ENCODE measurements around the gene MLH1. TPM values are rescaled to one million over a fixed set of nuclear protein-coding genes. Genes with fewer than 3 reads are reported as not detected.
A peak's percentile ranks its signal among the peaks of the same experiment; 100 is the strongest.

MLH1 gene
- total RNA-seq, 1 experiment from 2014 or later, result 47.2 TPM

DNA sequence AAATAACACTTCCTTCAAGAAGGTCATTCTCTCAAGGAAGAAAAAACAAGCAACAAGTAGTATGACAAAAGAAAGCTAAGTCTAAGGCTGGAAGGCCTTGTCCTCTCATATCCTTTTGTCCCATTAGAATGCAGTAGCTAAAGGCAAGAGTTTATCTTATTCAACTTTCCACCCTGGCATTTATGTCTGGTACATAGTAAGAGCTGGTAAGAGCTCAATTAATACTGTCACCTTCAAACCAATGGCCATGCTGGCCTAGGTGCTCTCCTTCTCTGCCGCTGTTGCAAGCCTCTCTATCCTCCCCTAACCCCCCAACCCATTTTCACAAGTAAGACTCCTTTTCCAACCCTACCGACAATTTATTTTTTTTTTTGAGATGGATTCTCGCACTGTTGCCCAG lies 99.2 kb downstream of the MLH1 start (continued):
- TF ChIP-seq, protein P1, sequence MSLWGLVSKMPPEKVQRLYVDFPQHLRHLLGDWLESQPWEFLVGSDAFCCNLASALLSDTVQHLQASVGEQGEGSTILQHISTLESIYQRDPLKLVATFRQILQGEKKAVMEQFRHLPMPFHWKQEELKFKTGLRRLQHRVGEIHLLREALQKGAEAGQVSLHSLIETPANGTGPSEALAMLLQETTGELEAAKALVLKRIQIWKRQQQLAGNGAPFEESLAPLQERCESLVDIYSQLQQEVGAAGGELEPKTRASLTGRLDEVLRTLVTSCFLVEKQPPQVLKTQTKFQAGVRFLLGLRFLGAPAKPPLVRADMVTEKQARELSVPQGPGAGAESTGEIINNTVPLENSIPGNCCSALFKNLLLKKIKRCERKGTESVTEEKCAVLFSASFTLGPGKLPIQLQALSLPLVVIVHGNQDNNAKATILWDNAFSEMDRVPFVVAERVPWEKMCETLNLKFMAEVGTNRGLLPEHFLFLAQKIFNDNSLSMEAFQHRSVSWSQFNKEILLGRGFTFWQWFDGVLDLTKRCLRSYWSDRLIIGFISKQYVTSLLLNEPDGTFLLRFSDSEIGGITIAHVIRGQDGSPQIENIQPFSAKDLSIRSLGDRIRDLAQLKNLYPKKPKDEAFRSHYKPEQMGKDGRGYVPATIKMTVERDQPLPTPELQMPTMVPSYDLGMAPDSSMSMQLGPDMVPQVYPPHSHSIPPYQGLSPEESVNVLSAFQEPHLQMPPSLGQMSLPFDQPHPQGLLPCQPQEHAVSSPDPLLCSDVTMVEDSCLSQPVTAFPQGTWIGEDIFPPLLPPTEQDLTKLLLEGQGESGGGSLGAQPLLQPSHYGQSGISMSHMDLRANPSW (CRISPR knock-in tag; conservative IDR thresholded peaks at IDR 0.05; ENCODE audit: low read depth), result no peak
- no peak for TF ChIP-seq JUN (CRISPR knock-in tag; IDR thresholded peaks at IDR 0.05)
- TF ChIP-seq, protein P2, sequence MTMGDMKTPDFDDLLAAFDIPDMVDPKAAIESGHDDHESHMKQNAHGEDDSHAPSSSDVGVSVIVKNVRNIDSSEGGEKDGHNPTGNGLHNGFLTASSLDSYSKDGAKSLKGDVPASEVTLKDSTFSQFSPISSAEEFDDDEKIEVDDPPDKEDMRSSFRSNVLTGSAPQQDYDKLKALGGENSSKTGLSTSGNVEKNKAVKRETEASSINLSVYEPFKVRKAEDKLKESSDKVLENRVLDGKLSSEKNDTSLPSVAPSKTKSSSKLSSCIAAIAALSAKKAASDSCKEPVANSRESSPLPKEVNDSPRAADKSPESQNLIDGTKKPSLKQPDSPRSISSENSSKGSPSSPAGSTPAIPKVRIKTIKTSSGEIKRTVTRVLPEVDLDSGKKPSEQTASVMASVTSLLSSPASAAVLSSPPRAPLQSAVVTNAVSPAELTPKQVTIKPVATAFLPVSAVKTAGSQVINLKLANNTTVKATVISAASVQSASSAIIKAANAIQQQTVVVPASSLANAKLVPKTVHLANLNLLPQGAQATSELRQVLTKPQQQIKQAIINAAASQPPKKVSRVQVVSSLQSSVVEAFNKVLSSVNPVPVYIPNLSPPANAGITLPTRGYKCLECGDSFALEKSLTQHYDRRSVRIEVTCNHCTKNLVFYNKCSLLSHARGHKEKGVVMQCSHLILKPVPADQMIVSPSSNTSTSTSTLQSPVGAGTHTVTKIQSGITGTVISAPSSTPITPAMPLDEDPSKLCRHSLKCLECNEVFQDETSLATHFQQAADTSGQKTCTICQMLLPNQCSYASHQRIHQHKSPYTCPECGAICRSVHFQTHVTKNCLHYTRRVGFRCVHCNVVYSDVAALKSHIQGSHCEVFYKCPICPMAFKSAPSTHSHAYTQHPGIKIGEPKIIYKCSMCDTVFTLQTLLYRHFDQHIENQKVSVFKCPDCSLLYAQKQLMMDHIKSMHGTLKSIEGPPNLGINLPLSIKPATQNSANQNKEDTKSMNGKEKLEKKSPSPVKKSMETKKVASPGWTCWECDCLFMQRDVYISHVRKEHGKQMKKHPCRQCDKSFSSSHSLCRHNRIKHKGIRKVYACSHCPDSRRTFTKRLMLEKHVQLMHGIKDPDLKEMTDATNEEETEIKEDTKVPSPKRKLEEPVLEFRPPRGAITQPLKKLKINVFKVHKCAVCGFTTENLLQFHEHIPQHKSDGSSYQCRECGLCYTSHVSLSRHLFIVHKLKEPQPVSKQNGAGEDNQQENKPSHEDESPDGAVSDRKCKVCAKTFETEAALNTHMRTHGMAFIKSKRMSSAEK (CRISPR knock-in tag; IDR thresholded peaks at IDR 0.05; ENCODE audit: borderline replicate concordance), result no peak
- TF ChIP-seq, protein P3, sequence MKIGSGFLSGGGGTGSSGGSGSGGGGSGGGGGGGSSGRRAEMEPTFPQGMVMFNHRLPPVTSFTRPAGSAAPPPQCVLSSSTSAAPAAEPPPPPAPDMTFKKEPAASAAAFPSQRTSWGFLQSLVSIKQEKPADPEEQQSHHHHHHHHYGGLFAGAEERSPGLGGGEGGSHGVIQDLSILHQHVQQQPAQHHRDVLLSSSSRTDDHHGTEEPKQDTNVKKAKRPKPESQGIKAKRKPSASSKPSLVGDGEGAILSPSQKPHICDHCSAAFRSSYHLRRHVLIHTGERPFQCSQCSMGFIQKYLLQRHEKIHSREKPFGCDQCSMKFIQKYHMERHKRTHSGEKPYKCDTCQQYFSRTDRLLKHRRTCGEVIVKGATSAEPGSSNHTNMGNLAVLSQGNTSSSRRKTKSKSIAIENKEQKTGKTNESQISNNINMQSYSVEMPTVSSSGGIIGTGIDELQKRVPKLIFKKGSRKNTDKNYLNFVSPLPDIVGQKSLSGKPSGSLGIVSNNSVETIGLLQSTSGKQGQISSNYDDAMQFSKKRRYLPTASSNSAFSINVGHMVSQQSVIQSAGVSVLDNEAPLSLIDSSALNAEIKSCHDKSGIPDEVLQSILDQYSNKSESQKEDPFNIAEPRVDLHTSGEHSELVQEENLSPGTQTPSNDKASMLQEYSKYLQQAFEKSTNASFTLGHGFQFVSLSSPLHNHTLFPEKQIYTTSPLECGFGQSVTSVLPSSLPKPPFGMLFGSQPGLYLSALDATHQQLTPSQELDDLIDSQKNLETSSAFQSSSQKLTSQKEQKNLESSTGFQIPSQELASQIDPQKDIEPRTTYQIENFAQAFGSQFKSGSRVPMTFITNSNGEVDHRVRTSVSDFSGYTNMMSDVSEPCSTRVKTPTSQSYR (CRISPR knock-in tag; IDR thresholded peaks at IDR 0.05), result no peak

DNA sequence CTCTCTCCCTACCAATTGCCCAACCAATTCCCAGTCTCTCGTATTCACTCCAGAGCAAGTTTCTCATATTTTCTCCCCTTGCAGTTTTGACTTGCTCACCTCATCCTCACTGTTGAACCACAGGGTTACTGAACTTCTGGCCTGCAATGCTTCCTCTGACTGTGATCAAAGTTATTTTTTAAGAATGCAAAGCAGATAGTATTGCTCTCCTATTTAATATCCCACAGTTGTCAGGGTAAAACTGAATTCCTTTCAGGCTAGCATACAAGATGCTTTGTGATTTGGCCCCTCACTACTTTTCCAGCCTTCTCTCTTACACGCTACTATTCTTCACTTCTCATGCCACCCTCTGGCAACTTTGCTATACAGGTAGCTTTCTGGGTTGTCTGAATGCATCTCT lies 100.2 kb downstream of the MLH1 start:
- Mint-ChIP-seq H3K4me1 (peaks cover 4% of the 10 kb centered on the region), H3K27me3 (ENCODE audit: low read depth) (no peaks in the 10 kb centered on the region)

More for the DNA sequence above, 100.2 kb downstream of the MLH1 start:
- H3K9me3 Mint-ChIP-seq, result no peaks in the 10 kb centered on the region
- DNase-seq (ENCODE audit: low spot score), result no peak
- peak overlapping the region; percentile 16; the same call in 1 of the 2 replicates for H3K27ac Mint-ChIP-seq
- H3K4me3 Mint-ChIP-seq, result no peak overlapping the region
- no peak for ATAC-seq
- ChIA-PET CTCF (no interaction called here), POLR2A (no interaction called here)
- TF ChIP-seq PRRX2 (CRISPR knock-in tag; IDR thresholded peaks at IDR 0.05) (no peak), KAT7 (CRISPR knock-in tag; IDR thresholded peaks at IDR 0.05; ENCODE audit: borderline replicate concordance) (no peak), NFE2L1 (CRISPR knock-in tag; IDR thresholded peaks at IDR 0.05) (no peak)
- TF ChIP-seq, protein P2 (CRISPR knock-in tag; IDR thresholded peaks at IDR 0.05; ENCODE audit: borderline replicate concordance), result no peak
- no peaks in the 10 kb centered on the region for H3K36me3 Mint-ChIP-seq

All from WTC11 (cell line).